GM19372 (cell line): ENCODE measurements around the gene GLYATL1B.
A peak's percentile ranks its signal among the peaks of the same experiment; 100 is the strongest.
"Not testable (repeated sequence)": the region's sequence is repeated elsewhere in the genome, so short reads cannot be mapped to it uniquely, and the experiment has no call there.

ENCODE experiments used
- ATAC-seq: cut with Tn5 transposase; IDR thresholded peaks from one replicate; pipeline ENCODE4 v1.9.1; 2021; ENCODE audit warnings: mild to moderate bottlenecking, low read depth, moderate library complexity; ENCODE audit not compliant: unreplicated experiment

The GLYATL1B gene, protein sequence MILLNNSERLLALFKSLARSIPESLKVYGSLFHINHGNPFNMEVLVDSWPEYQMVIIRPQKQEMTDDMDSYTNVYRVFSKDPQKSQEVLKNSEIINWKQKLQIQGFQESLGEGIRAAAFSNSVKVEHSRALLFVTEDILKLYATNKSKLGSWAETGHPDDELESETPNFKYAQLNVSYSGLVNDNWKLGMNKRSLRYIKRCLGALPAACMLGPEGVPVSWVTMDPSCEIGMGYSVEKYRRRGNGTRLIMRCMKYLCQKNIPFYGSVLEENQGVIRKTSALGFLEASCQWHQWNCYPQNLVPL

DNA sequence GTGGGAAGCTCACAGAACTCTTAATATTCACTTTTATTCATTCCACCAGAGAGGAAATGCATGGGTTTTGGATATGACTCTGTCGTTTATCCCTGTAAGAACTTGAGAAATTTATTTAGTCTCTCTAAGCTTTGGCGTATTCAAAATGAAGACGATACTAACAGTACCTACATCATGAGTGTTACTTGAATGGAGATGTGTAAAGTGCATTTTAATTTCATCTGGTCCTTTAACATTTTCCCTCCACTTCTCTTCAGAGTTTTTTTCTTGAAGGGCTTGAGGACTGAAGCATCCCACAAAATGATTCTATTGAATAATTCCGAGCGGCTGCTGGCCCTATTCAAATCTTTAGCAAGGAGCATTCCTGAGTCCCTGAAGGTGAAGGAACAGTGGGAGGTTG, at the start of gene GLYATL1B:
TSS of gene GLYATL1B (plus strand) at position 301 of the 400 bp plus-strand sequence. CDS start at position 301, 0 bp downstream.
- ATAC-seq: not testable (repeated sequence)

DNA sequence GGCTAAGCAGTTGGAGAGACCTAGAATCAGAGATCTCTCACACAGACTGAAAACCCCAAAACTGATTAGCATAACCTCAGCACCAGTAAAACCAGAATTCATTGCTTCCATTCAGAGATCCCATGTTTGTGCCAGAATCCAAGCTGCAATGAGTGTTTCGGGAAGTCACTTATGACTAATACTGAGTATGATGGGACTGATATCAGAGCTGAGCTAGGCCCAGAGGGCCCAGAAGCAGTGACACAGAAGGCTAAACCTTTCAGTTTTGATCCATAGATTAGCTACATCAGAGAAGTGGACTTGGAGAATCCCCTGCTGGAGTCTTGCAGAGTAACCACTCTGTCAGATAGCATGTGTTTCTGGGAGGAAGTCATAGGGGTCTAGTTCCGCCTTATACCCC, 49.6 kb upstream of the GLYATL1B start:
- ATAC-seq: not testable (repeated sequence)

DNA sequence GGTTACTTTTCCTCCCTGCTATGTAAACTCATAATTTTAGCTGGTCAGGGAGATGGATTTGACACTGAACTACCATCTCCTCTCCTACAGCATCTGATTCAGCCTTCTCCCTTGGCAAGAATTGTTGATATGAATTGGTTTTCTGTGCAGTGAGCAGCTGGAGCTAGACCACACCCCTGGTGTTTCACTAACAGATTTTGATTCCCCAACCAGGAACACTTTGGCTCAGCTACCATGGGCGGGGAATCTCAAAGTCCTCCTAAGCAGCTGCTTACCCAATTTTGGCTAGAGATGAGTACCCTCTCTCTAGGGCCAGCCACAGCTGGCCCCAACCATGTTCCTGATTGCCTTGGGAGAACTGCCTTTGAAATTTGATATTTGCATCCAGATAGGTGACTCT, 48.7 kb upstream of the GLYATL1B start:
- ATAC-seq: not testable (repeated sequence)

DNA sequence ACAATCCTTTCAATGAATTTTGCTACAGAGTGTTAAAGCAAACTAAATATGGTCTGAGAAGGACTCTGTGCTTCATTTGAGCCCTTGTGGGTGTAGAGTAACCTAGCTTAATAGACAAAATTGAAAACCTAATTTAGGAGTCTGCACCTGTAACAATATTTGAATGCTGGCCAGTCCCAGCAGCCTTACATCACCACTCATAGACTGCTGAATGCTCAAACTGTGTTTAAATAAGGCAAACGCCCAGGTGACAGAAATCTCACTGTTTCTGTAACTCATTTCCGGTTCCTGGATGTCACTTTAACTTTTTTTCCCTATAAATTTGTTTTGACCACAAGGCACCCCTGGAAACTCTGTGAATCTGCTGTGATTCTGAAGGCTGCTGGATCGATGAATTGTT, 45.5 kb upstream of the GLYATL1B start:
- ATAC-seq: no peak

DNA sequence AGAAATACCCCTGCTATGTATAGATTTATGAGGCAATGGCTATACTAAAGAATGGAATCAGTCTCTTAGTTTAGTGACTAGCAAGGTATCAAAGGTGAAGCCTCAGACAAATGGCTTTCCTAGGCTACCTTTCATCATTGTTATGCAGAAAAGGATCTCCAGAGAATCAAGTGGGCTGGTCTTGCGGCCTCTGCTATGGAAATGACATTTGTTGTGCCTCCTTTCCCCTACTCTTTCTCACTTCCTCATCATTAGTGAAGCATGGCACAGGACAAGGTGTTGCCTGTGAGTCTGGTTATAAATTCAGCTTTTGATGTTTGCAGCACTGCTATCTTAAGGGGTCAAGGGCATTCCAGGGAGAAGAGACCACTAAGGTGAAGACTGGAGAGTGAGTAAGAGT, 34.7 kb upstream of the GLYATL1B start:
- ATAC-seq: not testable (repeated sequence)

DNA sequence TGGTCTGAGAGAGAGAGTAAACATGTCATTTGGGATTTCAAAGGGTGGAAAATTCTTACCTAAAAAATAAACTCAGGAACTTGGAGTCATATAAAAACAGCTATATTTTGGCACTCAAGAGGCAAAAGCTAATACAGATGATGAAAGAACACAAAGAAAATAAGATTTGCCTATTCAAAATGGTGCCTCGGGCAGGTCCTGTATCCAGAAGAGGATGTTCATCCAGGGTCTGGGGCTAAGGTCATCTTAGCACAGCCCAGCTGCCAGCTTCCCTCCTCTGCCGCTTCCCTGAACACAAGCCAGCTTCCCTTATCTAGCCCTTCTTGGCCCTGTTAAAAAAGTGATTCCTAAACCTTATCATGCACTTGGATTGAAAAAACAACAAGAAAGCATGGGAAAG, 33.8 kb upstream of the GLYATL1B start:
- not testable (repeated sequence) for ATAC-seq

DNA sequence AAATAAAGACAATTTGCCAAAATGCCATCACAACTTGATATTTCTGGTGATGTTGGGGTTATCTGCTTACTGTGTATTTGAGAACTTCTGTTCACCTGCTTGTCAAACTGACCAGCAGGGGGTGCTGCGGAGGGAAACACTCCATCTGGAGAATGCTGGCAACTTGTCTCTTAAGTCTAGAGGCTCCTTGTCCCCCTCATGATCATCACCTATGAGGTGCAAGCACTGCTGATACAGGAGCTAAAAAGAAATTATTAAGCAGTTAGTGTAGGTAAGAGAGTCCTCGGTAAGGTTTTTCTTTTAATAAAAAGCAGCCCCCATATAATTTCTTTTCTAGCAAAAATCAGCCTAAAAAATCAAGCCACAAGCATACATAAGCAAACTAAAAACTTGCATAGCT, 32.7 kb upstream of the GLYATL1B start:
- ATAC-seq: peak; percentile 66

DNA sequence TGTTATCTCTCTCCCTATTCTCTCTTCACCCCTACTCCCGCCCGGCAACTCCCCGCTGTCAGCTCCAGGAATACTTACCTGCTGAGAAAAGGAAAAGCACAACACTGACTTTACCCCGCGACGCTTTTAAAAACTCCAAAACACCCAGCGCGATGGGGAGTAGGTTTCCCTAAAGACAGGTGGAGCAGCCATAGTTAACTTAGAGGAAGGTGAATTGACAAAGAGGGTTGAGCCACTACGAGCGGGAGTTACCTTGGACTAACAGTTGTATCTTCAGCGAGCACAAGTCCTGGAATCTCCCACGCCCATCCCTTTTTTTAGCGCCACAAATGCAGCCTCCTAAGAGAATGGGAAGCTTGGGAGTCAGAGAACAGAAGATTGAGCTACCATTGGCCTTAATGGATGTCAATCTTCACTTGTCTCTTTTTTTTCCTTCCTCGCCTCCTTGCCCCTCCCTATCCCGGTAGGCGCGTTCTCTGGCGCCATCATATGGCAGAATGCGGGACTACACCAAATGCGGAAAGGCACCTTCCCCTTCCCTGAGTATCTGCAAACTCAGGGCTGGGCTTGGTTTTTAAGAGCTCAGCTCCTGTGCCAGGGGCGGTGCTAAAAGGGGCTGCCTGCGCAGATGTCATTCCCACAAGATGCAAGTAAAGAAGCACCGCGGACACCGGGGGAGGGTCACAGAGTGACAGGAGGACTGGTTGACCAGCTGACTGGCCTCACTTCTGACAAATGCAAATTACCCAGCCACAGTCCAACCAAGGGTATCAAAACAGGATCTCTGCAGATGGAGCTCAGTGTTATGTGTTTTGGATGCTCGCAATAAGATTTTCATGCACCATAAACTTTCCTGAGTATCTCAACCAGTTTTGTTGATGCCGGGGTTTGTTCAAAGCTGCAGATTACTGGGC, 27.7 kb upstream of the GLYATL1B start:
- peak; percentile 86 for ATAC-seq

DNA sequence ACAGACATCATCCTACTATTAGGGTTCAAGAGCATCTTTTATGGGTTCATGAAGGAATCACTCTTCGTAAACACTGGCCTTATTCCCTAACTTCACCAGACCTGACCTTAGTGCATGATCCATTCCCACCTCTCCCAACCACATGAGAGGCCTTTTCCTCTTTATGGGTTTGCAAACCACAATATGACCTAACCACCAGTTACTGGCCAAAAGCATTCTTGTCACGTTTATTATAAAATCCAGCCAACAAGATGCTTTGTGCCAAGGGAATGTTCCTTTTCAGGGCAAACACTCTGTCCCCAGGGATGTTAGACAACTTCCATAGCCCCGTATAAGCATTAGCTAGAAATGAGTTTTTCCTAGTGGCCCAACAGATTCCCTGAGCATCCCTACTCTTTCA, 26.0 kb upstream of the GLYATL1B start:
- not testable (repeated sequence) for ATAC-seq

DNA sequence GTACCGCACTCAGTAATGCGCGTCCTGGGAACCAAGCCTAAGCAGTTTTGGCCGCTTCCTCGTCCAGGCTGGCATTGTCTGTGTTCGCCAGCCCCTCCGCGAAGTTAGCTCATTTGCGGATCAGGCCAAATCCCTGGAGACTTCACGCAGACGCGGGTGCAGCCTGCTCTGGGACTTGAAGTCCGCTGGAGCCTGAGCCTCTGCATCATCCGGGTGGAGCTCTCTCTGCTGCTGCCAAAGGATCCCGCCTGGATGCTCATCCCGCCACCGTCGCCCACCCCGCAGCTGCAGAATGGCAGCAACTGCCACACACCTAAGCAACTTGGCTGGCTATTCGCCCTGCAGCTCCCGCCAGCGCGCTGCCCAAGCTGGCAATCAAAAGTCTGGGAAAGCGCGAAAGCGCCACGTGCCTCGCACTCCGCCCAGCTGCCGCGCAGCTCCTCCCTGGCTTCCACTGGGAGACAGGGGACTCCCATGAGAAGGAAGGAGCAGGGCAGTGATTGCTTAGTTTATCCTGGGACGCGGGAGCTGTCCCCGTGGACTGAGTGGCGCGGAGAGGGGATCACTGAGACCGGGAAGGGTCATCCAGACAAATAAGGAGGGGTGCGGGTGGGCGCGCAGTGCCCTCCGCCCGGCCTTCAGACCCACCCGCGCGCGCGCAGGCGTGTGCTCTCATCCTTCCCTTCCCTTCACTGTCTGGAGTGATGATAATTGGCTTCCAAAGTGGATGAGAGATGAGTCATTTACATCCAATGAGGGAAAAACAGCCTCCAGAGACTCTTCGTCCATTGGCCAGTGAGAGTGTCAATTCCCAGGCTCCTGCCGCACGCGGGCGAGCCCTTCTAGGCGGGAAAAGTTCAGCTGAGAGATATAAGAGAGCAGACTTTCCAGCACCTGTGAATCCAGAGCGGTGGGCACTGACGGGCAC, 23.2 kb upstream of the GLYATL1B start:
- no peak for ATAC-seq

DNA sequence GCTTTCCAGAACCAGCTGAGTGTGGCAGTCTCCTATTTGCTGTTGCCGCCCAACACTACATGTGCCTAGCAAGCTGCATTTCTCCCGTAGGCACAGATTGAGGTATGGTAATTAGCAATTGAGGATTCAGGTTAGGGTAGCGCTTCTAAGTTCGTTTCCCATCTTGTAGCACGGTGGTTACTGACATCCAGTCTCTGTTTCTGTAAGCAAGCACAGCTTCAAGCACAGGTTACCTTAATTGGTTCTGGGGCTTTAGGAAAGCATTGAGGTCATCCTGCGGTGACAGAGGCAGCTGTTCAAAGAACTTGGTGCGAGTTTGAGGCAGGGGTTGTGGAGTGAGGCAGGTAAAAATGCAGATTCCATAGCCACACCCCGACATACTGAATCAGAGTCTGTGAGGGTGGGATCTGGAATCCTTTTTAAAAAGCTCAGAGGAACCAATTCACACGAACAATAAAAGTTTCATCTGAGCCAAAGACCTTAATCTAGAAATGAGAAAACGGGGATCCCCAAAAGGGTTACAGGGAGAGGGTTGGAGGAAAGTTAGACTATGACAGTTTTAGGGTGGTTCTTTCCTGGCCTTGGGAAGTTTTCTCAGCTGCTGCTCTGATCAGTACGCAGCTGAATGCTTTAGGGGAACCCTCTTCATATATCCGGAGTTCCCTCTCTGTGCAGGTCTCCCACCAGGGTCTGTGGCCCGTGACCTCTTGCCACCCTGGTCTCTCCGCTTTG, 21.9 kb upstream of the GLYATL1B start:
- ATAC-seq: peak; percentile 73

DNA sequence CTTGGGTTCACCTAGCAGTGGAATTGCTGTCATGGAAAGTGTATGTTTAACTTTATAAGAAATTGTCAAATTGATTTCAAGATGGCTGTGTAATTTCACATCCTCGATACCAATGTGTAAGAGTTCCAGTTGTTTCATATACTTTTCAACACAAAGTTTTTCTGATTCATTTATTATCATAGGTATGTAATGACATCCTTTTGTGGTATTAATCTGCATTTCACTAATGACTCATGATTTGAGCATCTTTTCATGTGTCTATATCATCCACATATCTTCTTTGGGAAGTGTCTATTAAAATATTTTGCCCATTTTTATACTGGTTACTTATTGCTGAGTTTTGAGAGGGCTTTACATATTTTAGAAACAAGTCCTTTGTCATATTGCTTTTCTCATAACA, 17.0 kb upstream of the GLYATL1B start:
- ATAC-seq: no peak

DNA sequence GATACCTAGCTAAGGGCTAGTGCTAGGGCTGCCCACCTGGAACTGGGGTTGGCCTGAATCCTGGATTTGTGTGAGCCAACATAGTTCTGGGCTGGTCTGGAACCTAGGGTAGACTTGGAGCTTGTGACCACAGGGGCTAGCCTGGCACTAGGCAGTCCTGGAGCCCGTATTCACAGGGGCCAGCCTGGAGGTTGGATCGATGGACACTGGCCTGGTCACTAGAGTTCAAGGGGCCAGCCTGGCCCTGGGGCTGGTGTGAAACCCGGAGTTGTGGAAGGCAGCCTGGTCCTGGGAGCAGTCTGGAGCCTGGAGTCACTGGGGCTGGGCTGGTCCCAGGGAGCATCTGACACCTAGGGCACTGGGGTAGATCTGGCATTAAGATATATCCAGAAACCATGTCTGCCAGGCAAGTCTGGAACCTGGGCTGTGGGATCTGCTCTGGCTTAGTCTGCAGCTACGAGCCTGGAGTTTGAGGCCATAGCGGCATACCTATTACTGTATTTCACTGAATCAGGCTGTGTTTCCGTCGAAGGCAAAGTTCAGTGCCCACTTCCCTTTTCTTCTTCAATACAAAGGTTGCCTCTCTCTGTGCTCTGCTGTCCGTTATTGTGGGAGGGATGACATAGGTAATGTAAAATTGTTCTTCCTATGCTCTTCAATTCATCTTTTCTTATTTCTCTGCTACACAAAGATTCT, 9.1 kb upstream of the GLYATL1B start:
- ATAC-seq: peak; percentile 94

DNA sequence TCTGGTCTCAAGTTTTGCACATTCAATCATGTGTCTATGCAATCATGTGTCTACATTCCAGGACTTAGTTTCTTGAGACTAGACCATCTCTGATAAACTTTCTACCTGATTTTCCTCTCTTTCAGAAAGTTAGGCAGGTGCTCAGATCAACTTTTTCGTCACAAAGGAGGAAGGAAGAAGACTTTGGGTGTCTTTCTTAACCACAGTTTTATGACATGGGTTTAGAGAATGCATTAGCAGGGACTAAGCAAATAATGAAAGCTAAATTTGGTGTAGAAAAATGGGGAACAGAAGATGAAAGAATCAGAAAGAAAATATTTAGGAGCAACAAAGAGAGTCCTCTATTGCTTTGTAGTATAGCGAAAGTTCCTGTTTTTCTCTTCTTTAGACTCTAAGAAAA, 7.7 kb upstream of the GLYATL1B start:
- ATAC-seq: no peak

DNA sequence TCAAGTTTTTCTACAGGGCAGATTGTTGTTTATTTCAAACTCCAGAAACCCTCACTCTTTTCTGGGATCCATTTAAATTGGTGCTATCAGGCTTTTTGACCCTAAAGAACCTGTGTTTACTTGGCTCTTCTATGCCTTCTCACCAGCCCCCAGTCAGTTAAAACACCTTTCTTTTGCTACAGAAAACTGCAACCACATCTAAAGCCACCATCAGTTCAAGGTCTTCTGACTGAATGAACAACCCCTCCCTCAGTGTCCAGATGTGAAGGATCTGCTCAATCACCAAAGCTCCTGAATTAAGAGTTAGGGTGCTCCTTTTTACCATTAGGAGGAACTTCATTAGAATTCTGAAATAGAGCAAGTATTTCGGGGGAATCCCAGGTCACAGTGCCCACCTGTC, 7.0 kb upstream of the GLYATL1B start:
- ATAC-seq: no peak

DNA sequence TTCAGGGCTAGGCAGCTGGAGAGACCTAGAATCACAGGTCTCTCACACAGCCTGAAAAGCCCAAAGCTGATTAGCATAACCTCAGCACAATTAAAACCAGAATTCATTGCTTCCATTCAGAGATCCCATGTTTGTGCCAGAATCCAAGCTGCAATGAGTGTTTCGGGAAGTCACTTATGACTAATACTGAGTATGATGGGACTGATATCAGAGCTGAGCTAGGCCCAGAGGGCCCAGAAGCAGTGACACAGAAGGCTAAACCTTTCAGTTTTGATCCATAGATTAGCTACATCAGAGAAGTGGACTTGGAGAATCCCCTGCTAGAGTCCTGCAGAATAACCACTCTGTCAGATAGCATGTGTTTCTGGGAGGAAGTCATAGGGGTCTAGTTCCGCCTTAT, 5.7 kb upstream of the GLYATL1B start:
- not testable (repeated sequence) for ATAC-seq

DNA sequence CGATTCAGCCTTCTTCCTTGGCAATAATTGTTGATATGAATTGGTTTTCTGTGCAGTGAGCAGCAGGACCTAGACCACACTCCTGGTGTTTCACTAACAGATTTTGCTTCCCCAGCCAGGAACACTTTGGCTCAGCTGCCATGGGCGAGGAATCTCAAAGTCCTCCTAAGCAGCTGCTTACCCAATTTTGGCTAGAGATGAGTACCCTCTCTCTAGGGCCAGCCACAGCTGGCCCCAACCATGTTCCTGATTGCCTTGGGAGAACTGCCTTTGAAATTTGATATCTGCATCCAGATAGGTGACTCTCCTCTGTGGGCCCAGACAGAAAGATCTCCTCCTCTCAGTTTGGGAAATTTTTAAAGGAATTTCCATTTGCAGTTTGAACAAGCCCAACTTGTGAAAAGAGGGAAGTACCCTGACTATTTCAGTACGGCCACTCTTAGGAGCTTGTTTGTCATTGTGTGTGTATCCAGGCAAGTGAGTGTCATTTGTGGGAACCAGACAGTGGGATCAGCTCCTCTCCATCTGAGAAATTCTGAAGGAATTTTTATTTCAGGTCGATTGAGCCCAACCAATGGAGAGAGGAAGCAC, 4.6 kb upstream of the GLYATL1B start:
- ATAC-seq: not testable (repeated sequence)

DNA sequence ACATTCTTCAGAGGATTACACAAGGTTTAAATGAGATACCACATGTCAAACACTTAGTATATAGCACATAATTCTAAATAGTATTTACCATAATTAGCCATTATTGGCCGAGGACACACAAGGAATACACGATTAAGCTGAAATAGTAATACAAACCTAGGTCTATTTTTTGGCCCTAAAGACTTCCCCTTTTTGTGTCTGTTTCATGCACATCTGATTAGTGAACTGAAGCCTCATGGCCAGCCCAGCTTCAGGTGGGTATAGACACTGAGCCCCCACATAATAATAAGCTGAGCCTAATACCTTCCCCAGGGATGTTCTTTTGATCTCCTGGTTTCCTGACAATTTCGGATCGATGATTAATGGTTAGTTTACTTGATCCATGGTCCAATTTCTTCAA, 2.1 kb downstream of the GLYATL1B start:
- no peak for ATAC-seq

DNA sequence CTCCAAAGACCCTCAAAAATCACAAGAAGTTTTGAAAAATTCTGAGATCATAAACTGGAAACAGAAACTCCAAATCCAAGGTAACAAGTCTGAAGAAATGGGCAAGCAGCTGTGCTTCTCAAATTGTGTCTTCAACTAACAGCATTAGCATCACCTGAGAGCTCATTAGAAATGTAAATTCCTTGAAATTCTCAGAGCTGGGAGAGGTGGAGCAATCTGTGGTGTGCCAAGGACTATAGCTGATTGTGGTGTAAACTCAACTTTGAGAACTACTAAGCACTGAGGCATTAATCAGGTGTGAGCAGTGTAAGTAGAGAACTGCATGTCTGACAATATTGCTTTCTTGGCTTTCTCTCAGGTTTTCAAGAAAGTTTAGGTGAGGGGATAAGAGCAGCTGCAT, 7.5 kb downstream of the GLYATL1B start:
- not testable (repeated sequence) for ATAC-seq
